Transverse colon (tissue), 3 donors: Measurements from ENCODE around the gene CILP.

Experiments used
- CTCF ChIP-seq, 5 experiments: fragments of 200-600 bp in 3 of 5; fragments of 450-650 bp in 2 of 5; sonication (generic) in 3 of 5; IDR thresholded peaks; 1 replicate in 2 of 5; 2 replicates in 3 of 5; pipeline ENCODE4 v1.5.1; 2016 to 2017; ENCODE audit warnings: antibody characterized with exemption in 5 of 5, inconsistent platforms in 3 of 5, mild to moderate bottlenecking in 2 of 5, moderate library complexity in 1 of 5
- EP300 ChIP-seq: sonication (generic); formaldehyde crosslinking; IDR thresholded peaks from one replicate; pipeline ENCODE4 v1.6.1; 2017; ENCODE audit warnings: antibody characterized with exemption, low read depth
- POLR2A ChIP-seq: fragments of 450-650 bp; IDR thresholded peaks from one replicate; pipeline ENCODE4 v1.6.1; 2016; ENCODE audit warnings: antibody characterized with exemption, mild to moderate bottlenecking, moderate library complexity

- TF ChIP-seq CTCF (IDR thresholded peaks at IDR 0.05) (no peak), POLR2A (no peak), EP300 (no peak)
These were observed 2.7 kb upstream of the CILP start for GRCh38 chr15:65214010-65214409.
